Endothelial cell of umbilical vein (primary cell): Measurements from ENCODE around the gene KSR1. TPM values are rescaled to one million over a fixed set of nuclear protein-coding genes. Genes with fewer than 3 reads are reported as not detected.

Experiments
- BruUV-seq: library from RNA; stranded (reverse); fragments of 400-500 nt; replicated peaks from 2 replicates; lab custom pipeline; 2021; lab: Mats Ljungman, UMichigan
- CTCF ChIA-PET: fragments of 300-600, 350-600 bp; sonication (Branson Sonifier 250); formaldehyde crosslinking; loops from one replicate; lab custom pipeline; 2021; ENCODE audit warnings: antibody characterized with exemption, inconsistent platforms; lab: Charles Lee
- POLR2A ChIA-PET: fragments of 300-600, 350-600 bp; sonication (Branson Sonifier 250); formaldehyde crosslinking; loops from one replicate; lab custom pipeline; 2021; ENCODE audit warnings: antibody characterized with exemption, inconsistent platforms; lab: Charles Lee
- DNase-seq: peaks from one replicate; pipeline ENCODE4 v3.0.0-alpha.2; 2011; ENCODE audit warnings: low read depth, low spot score
- FAIRE-seq: peaks from 2 replicates; lab custom pipeline; 2011; peaks lifted over from hg19 to GRCh38; lab: Jason Lieb, UNC
- H2AFZ ChIP-seq: 2 replicates; pipeline ENCODE4 v1.6.0; 2012; ENCODE audit warnings: low read depth, low read length, control low read depth, inconsistent platforms
- H3K27ac ChIP-seq: 2 replicates; pipeline ENCODE4 v1.5.1; 2011; ENCODE audit warnings: low read depth, mild to moderate bottlenecking, control low read depth, low read length, moderate library complexity; ENCODE audit not compliant: insufficient read depth
- H3K27me3 ChIP-seq, 2 experiments: 2 replicates each; pipeline versions ENCODE4 v1.6.0 to v1.6.1; 2011; ENCODE audit warnings: low read length in 2 of 2, mixed read lengths in 1 of 2; ENCODE audit not compliant: control insufficient read depth in 2 of 2, insufficient read depth in 2 of 2
- H3K36me3 ChIP-seq, 2 experiments: 2 replicates in 1 of 2; 3 replicates in 1 of 2; pipeline ENCODE4 v1.5.1; 2011; ENCODE audit warnings: low read length in 2 of 2, mild to moderate bottlenecking in 1 of 2, moderate library complexity in 1 of 2; ENCODE audit not compliant: control insufficient read depth in 2 of 2, insufficient read depth in 2 of 2; ENCODE audit errors: extremely low read depth in 1 of 2
- H3K4me1 ChIP-seq: 3 replicates; pipeline ENCODE4 v1.5.1; 2011; ENCODE audit warnings: mild to moderate bottlenecking, low read length; ENCODE audit not compliant: control insufficient read depth, insufficient read depth; ENCODE audit errors: extremely low read depth
- H3K4me2 ChIP-seq: 2 replicates; pipeline ENCODE4 v1.6.1; 2011; ENCODE audit warnings: low read length, control low read depth, mixed read lengths; ENCODE audit not compliant: insufficient read depth
- H3K4me3 ChIP-seq, 3 experiments: fragments of 200-600 bp in 1 of 3; sonication (generic), shearing (Covaris generic) in 1 of 3; replicated peaks in 1 of 3; 2 replicates each; pipeline ENCODE4 v1.5.1; 2011 to 2016; ENCODE audit warnings: control low read depth in 3 of 3, low read length in 3 of 3, mild to moderate bottlenecking in 2 of 3, inconsistent platforms in 1 of 3, low read depth in 1 of 3, moderate library complexity in 1 of 3; ENCODE audit not compliant: insufficient read depth in 1 of 3
- H3K79me2 ChIP-seq: 2 replicates; pipeline ENCODE4 v1.6.0; 2012; ENCODE audit warnings: low read length, inconsistent platforms; ENCODE audit not compliant: control insufficient read depth, insufficient read depth
- H3K9ac ChIP-seq: replicated peaks from 2 replicates; pipeline ENCODE3; 2011; ENCODE audit warnings: low read length, control low read depth; ENCODE audit not compliant: insufficient read depth; ENCODE audit errors: extremely low read depth
- H3K9me1 ChIP-seq: replicated peaks from 3 replicates; pipeline ENCODE4 v1.6.0; 2011; ENCODE audit warnings: mild to moderate bottlenecking, low read length; ENCODE audit not compliant: control insufficient read depth, insufficient read depth; ENCODE audit errors: extremely low read depth
- H3K9me3 ChIP-seq: replicated peaks from 2 replicates; pipeline ENCODE4 v1.5.1; 2012; ENCODE audit warnings: low read length, inconsistent platforms; ENCODE audit not compliant: control insufficient read depth, insufficient read depth
- H4K20me1 ChIP-seq: replicated peaks from 2 replicates; pipeline ENCODE3; 2011; ENCODE audit warnings: mild to moderate bottlenecking, low read length; ENCODE audit not compliant: control insufficient read depth, insufficient read depth; ENCODE audit errors: extremely low read depth
- CTCF ChIP-seq, 2 donors: IDR thresholded peaks; 1 replicate in 1 of 2; 2 replicates in 1 of 2; pipeline ENCODE4 v1.5.1; 2011; ENCODE audit warnings: low read length in 2 of 2, mild to moderate bottlenecking in 2 of 2, moderate library complexity in 2 of 2, control low read depth in 1 of 2, inconsistent platforms in 1 of 2, low read depth in 1 of 2; ENCODE audit not compliant: insufficient read depth in 1 of 2; ENCODE audit errors: extremely low read depth in 1 of 2
- EZH2 ChIP-seq: IDR thresholded peaks from 2 replicates; pipeline ENCODE4 v1.6.1; 2012; ENCODE audit warnings: borderline replicate concordance, low read depth, mild to moderate bottlenecking, moderate library complexity, low read length, inconsistent platforms; ENCODE audit not compliant: severe bottlenecking
- FOS ChIP-seq: IDR thresholded peaks from 2 replicates; pipeline ENCODE4 v1.6.1; 2011; ENCODE audit warnings: mild to moderate bottlenecking, low read length, moderate library complexity, borderline replicate concordance; ENCODE audit not compliant: insufficient read depth
- GATA2 ChIP-seq: IDR thresholded peaks from 2 replicates; pipeline ENCODE4 v1.7.0; 2011; ENCODE audit warnings: low read depth, mild to moderate bottlenecking, moderate library complexity, mixed read lengths, low read length; ENCODE audit not compliant: insufficient read length, insufficient read depth
- JUN ChIP-seq: IDR thresholded peaks from 2 replicates; pipeline ENCODE4 v1.6.1; 2011; ENCODE audit warnings: borderline replicate concordance, low read depth; ENCODE audit not compliant: insufficient read length, insufficient read depth
- MYC ChIP-seq: IDR thresholded peaks from one replicate; pipeline ENCODE4 v1.6.1; 2011; ENCODE audit warnings: mild to moderate bottlenecking, low read depth, low read length
- POLR2A ChIP-seq: IDR thresholded peaks from 2 replicates; pipeline ENCODE4 v1.6.1; 2012; ENCODE audit warnings: low read depth, mild to moderate bottlenecking, control low read depth, low read length
- POLR2AphosphoS5 ChIP-seq: IDR thresholded peaks from 2 replicates; pipeline ENCODE4 v1.6.1; 2012; ENCODE audit warnings: low read depth, mild to moderate bottlenecking, control low read depth, low read length, moderate library complexity; ENCODE audit not compliant: insufficient read depth
- dilution Hi-C: fragments of 300-500 bp; cut with MboI; formaldehyde crosslinking; loops from one replicate; pipeline ENCODE4 v1.15.0; 2019; ENCODE audit warnings: low sequenced_read_pairs; ENCODE audit not compliant: extremely low pct_ligation_motif_present
- intact Hi-C: fragments of 100-400 bp; cut with micrococcal nuclease; formaldehyde crosslinking; loops from one replicate; pipeline ENCODE4 v1.10.0; 2022
- polyA plus RNA-seq, 4 experiments: library from polyadenylated mRNA; depleted of rRNA in 3 of 4; stranded (reverse) in 3 of 4; unstranded in 1 of 4; fragments of >200 nt; gene quantifications; 2 replicates each; pipeline versions ENCODE4 v1.2.1 to v1.2.3, GENCODE V29; 2011 to 2012; ENCODE audit warnings: missing spikeins in 1 of 4
- total RNA-seq: library from RNA; stranded (reverse); gene quantifications from 2 replicates; pipeline ENCODE4 v1.2.3, GENCODE V29; 2021
- TF ChIP-seq, protein P1 (sequence below): IDR thresholded peaks from 2 replicates; pipeline ENCODE4 v1.6.1; 2011; ENCODE audit not compliant: insufficient read depth, insufficient read length

KSR1 gene
- total and polyA plus RNA-seq, 2 donors (not counting 3 experiments of a cell fraction or from before 2014, with no cell fraction given) = 35.4 to 80.2 TPM

- Histone ChIP-seq H2AFZ (no peak overlapping the region), H3K36me3 (peaks cover 19 to 38% of the 10 kb centered on the region in 2 experiments), H3K9me1 (no peaks in the 10 kb centered on the region), H3K4me3 (no peak overlapping the region), H3K4me2 (no peak overlapping the region), H3K4me1 (peaks cover 14% of the 10 kb centered on the region), H4K20me1 (no peaks in the 10 kb centered on the region), H3K27ac (no peak overlapping the region), H3K9ac (no peak overlapping the region), H3K9me3 (no peaks in the 10 kb centered on the region), H3K79me2 (no peaks in the 10 kb centered on the region), H3K27me3 (no peaks in the 10 kb centered on the region)
- intact Hi-C loops = loop anchor here (1.0 kb wide), 1 partner anchor 48 kb away; no protein-coding TSS in a partner anchor
- TF ChIP-seq GATA2 (no peak), POLR2AphosphoS5 (no peak), JUN (no peak), EZH2 (no peak), CTCF (IDR thresholded peaks at IDR 0.05; ENCODE audit: extremely low read depth in 1 of 2, insufficient read depth in 1 of 2, low read depth in 1 of 2, low read length in 2 of 2) (no peak), MYC (no peak), POLR2A (no peak), FOS (no peak)
- TF ChIP-seq, protein P1, sequence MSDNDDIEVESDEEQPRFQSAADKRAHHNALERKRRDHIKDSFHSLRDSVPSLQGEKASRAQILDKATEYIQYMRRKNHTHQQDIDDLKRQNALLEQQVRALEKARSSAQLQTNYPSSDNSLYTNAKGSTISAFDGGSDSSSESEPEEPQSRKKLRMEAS = no peak
- no TSS peak for BruUV-seq
- CTCF ChIA-PET = interaction anchor here (1.0 to 10.3 kb wide), 14 partner anchors 12 to 406 kb away, joined by 3 to 150 read pairs (median 4); no protein-coding TSS in a partner anchor
- FAIRE-seq (no peak), DNase-seq (no peak)
- POLR2A ChIA-PET = no interaction called here
- dilution Hi-C loops = no loop called here
Measured at GRCh38 chr17:27603421-27603770, 147.1 kb downstream of the KSR1 start.
